Measurements from ENCODE around the gene RORC.

Gene RORC

DNA sequence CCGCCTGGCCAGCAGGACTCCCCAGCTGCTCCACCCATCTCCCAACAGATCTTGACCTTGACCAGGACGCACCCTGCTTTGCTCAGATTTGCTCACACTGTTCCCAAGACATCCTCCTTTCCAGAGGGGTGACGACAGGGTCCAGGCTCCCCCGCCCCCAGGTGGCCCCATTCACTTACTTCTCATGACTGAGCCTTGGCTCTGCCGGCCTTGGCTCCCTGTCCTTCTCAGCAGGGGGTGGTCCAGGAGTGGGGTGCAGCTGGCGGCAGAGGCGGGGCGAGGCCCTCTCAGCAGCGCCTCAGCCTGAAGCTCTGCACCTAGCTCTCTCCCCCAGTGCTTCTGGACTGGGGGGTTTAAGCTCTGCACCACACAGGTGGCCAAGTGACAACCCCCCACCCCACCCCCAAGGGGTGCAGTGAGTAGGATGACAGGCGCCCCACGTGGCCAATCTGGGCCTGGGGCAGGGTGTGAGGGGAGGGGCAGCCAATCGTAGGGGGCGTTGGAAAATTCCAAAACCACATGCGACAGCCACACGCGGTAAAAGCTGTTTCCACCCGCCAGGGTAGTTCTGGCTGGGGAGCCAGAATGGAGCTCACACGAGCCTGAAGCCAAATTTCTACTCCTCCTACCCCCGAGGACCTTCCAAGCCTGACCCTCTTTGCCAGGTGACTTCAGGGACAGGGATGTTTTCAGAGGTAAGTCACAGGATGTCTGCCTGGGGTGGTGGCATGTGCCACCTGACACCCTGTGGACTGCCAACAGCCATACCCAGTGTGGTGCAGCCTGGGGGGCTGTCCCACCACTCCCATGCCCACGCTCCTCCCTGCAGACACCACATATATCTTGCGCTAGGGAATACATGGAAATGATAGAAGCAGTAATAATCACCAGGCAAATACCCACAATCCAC lies 5.6 kb downstream of the RORC start:
- DNase-seq = no peak

DNA sequence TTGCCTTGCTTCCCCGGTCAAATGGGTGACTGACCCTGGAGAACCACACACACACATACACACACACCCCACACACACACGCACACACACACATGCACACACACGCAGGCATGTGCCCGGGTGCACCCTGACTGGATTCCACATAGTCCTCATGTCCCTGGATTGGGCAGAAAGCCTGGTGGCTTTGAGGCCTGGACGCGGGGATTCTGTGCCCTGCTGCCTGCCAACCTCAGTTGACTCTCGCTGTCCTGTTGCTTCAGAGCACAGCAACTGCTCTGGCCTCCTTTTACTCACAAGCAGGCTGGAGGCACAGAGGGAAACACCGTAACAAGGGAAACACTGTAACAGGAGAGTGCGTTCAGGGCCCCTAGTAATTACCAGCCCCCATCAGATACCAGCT lies 6.4 kb downstream of the RORC start:
- no peak for DNase-seq

DNA sequence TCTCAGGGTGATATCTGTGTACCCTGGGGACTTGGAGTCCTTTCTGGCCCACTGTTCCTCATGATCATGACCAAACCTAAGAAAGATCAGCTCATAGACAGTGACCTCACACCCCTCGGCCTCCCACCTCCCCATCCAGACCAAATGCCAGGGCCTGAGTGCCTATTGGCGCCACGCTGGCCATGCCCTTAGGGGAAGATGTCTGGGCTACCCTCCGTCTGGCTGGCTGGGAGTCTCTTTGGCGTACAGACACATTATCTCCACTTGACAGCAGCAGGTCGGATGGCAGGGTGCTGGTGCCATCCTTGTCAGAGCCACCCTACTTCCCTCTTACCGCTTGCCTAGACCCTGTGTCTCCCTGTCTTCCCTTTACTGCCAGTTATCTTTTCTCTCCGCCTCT lies 8.4 kb downstream of the RORC start:
- no peak for DNase-seq

DNA sequence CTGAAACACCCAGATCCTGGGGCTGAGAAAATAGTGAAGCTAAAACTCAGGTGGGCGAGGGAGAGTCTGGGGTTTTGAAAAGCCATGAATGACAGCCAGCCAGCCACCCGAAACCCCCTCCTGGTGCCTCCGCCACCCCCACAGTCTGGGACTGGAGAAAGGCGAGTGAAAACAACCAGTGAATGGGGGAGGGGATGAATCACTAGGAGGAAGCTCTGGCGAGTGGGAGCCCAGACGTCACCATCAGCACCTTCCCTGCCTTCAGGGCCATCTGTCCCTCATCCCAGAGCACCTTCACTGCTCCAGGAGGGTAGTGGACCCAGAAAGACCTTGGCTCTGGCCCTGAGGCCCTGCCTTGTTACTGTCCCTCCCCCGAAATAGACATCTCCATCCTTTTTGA lies 9.2 kb downstream of the RORC start:
- DNase-seq = no peak

DNA sequence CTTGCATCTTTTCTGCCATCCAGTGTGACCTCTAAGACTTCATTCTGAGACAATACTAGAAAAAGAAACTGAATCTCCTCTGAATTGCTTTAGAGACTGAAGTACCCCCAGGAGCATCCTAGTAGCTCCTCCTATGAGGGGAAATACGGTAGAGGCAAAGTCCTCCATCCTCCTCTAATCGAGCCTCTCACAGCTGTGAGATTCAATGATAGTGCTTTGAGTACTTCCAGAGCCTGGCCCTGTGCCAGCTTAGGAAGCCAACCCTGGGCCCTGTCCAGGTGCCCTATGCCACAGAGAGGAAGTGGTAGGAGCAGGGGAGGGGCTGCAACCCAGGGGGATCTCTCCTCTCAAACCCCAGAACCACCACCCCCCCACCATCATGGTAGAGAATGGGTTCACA lies 10.7 kb downstream of the RORC start:
- DNase-seq = no peak

DNA sequence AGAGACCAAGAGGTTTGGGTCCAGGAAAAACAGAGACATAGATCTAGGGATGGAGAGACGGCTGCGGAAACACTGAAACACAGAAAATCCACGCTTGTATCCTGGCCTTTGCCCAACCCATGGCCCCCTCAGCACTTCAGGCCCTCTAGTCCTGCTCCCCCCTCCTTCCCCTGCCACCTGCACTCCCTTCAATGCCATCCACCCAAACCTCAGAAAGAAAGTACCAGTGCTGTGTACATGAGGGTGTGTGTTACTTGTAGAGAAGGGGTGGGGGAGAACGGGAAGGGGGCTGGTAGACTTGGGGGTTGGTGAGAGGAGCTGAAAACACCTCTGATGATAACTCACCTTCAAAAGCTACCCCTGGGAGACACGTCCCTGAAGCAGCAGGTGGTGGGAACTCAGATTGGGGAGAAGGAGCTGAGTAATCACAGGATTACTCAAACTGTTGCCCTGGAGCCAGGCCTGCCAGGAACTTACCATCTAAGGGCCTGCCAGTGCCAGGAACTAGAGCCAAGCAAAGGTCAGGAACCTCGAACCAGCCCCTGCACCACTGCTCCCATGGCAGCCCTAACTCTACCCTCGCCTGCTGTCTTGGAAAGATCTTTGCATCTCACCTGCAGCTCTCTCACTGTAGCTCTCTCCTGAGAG lies 11.5 kb downstream of the RORC start:
- DNase-seq = no peak

DNA sequence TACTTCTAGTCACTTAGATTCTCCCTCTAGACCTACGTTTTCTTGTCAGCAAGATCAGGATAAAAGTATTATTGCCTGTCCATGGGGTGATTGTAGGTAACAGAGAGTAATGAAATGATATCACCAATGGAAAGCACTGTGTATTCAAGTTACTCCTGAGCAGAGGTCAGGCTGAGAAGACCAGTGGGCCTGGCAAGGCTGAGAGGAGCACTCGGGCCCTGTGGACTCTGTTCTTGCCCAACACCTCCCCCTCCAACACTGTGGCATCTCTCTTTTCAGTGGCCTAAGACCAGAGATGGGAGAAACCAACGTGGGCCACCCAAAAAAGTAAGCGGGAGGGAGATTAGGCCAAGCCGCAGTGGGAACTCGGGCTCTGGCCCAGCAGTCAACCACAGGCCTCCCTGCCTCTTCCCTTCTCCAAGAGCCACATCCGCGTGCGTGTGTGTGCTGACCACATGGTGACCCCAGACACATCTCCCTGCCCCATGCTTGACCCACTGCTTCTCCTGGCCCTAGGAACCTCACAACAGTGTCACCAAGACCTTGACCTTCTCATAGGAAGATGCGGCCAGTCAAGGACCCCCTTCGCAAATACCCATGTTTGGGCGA lies 12.3 kb downstream of the RORC start:
- DNase-seq = no peak

DNA sequence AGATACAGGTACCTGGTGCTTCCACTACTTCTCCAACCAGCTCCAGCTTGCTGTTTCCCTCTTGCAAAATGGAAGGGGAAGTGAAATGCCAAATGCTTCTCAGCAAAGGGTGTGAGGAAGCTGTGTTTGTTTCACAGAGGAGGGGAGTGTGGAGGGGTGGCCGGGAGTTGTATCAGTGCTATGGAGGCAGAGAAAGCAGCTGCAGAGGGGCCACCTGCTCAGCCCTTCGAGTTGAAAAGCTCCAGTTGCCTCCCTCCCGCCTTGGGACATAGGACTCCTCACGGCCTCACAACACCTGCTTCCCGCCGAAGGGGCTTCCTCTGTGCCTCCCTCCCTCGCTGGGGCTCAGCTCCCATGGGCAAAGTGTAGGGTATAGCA lies 14.3 kb downstream of the RORC start:
- DNase-seq = no peak

DNA sequence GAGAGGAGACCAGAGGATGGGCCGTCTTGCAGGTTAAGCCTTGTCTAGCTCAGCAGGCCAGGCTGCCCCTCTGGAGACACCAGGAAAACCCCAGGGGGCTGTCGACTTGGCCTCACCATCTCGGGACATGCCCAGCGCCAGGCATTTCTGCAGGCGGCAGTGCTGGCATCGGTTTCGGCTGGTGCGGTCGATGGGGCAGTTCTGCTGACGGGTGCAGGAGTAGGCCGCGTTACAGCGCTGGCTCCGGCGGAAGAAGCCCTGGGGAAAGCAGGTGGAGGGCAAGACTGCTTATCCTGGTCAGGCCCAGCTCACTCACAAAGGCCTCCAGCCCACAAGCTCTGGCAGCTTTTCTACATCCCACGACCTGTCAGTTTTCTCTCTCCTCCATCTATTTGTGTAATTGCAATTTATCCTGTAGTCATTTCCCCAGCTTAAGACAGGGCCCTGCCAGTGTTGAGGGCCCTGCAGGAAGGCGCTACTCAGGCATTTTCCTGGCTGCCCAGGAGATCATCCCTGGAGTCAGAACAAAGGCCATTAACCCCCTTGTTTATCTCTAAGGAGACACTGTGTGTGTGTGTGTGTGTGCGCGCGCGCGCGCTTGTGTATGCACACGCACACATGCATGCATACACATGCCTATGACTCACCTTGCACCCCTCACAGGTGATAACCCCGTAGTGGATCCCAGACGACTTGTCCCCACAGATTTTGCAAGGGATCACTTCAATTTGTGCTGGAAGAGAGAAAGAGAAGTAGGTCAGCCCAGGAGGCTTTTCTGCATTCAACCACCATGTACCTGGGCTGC lies 14.9 kb downstream of the RORC start:
- no peak for DNase-seq

DNA sequence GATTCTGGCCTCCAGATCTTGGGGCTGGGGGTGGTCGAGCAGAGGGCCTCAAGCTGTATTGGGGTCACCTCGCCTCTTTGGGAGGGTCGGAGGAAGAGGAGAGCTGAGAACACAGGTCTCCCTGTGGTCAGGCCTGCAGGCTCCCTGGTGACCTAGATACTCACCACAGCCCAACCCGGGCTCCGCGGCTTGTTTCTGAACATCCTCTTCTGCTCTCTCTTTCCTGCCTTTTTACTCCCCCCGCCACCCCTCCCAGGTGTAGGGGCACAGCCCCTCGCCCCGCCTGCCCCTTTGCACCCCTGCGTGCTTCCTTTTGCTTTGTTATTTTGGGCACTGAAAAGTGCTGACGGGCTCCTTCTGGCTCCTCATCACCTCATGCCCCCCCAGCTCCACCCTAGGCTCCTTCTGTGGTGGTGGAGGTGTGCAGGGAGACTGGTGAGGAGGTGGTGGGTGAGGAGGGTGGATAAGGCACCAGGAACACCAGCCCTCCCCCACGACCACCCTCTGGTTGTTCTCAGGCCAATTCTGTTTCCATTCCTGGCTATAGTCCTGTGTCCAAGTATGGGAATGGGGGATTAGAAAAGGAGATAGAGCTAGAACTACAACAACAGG lies 15.8 kb downstream of the RORC start:
- no peak for DNase-seq

DNA sequence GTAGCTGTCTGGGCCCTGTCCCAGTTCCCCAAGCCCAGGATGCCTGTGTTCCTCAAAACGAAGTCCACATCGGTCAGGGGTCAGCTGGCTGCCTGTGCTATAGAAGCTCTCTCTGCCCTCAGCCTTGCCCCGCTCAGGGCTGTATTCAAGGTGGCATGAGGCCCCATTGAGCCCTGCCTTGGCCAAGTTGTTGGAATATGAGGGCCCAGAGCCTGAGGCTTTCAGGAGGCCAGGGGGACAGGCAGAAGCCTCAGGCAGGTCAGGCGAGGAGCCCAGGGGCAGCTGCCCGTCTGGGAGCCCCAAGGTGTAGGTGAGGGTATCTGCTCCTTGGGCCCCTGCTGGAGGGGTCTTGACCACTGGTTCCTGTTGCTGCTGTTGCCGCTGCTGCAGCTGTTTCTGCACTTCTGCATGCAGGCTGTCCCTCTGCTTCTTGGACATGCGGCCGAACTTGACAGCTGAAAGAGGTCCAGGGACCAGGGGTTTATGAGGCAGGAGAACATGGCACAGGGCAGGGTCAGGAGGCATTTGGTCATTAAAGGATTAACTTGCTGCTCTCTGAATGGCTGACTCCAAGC lies 16.5 kb downstream of the RORC start:
- no peak for DNase-seq

DNA sequence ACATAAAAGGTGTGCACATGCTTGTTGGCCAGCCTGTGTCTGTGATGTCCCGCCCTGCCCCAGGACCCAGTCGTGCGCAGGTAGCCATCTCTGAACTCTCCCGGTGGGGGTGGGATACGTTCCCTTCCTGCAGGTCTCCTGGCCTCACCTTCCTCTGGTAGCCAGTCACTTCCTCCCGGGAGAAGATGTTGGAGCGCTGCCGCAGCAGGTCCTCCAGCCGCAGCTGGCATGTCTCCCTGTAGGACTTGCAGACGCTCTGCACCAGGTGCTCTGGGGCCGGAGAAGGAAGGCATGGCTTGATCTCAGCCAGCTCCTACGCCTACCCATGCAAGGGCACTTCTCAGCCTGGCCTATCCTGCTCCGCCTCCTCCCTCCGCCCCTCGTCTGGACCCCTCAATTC lies 17.2 kb downstream of the RORC start:
- DNase-seq = no peak

DNA sequence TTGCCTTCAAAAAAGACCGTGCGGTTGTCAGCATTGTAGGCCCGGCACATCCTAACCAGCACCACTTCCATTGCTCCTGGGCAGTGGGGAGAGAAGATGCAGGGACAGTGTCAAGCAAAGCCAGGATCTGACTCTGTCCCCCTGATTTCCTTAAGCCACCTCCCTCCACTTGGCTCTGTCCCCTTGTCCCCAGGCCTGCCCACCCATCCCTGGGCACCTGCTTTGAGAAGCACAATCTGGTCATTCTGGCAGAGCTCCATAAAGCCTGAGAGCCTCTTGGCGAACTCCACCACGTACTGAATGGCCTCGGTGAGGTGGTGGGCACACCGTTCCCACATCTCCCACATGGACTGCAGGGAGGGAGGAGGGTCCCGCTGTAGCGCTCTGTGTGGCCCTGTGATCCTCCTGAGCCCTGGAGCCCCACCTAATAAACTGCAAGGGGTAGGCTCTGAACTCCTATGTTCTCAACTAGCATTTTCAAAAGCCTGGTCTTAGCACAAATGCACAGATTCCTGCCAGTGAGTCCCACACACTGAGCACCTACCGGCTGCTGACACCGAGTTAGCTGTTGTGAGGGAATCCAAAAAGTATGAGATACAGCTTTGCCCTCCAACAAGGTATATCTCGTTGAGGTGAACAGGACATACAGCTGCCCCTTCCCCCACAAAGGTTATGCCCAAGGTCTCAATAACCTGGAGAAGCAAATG lies 18.2 kb downstream of the RORC start:
- no peak for DNase-seq

DNA sequence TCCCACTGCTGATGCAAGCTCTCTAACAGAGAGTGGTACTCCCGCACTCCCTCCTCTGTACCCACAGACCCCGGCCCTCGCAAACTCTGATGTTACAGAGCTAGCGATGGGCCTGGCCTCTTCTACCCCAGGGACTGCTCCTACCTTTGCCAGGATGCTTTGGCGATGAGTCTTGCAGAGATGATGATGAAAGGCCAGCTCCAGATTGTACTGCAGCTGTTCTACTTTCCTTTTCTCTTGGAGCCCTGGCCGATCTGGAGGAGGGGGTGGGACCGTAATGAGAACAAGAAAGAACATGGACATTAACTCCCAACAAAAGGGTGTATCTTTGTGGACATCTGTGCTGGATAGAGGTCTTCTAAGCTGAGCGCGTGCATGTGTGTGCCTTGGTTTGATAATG lies 20.4 kb downstream of the RORC start:
- DNase-seq = peak; percentile 11

DNA sequence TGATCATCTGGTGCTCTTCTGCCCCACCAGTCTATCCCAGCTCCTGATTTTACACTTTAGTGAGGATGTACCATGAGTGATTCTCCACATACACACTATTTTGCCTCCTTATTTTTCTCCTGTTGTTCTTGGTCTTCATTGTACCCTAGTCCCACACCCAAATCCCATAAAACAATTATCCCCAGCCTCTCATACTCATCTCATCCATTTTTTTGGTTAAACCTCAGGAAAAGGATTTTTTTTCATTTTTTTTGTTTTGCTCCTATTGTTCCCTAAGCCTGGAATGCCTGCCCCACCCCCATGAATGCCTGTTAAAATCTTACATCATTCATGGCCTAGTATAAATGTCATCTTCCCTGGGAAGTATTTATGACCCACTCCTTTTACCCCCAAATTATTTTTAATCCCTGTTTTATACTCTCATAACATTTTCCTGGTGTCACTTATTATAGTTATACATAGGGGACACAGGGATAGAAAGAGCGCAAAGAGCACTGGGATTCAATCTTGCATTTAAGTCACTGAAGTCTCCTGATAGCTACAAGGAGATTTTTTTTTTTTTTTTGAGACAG lies 21.5 kb downstream of the RORC start:
- no peak for DNase-seq

DNA sequence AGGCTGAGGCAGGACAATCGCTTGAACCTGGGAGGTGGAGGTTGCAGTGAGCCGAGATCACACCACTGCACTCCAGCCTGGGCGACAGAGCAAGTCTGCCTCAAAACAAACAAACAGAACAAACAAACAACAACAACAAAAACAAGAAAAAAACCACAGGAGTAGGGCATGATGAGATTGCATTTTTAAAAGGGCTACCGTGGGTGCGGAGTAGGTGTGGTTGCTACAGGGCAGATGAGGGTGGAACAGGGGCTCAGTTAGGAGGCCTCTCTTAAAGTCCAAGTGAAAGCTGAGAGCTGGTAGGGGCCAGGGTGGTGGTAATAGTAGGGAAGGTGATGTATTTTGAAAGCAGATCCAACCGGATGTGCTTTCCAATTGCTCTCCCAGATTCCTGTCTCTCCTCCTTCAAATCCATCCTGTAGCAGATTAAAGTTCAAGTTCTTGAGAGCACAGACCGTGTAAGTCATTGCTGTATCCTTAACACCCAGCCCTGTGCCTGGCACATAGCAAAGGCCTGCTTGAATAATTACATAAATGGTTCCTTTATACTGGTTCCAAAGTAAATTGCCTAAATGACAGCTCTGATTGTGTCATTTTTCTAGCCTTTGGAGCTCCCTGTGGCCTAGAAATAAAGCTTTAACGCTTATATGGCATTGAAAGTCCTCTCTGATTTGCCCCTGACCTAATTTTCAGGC lies 22.2 kb downstream of the RORC start:
- no peak for DNase-seq

DNA sequence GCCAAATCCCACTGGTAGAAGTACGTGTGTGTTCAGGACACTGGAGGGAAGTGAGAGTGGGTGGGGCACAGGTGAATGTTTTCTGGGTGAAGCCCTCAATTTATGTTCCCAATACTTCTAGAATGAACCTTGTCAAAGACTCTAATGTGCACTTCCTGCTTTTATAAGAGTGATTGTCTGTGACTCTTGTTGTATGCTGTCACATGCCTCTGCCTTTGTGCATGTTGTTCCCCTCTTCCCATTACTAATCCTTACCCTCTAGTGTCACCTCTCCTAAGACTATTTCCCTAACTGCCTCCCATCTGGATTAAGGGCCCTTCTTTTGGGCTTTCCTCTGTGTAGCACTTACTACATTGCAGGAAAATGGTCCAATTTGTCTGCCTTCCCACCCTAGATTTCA lies 23.8 kb downstream of the RORC start:
- no peak for DNase-seq

DNA sequence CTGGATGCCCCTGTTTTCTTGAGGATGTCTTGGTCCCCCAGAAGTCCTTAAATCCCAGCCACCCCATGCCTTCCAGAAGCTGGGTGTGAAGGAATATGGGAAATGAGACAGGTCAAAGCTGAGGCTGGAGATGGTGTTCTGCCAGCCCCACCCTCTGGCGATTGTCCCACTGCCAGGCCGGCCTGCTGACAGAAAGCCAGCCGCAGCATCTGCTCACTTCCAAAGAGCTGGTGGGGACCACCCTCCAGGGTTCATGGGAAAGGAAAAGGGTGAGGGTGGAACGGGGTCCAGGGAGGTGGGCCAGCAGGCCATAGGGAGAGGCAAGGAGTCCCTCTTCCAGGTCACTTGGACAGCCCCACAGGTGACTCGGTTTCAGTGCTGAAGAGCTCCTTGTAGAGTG lies 24.5 kb downstream of the RORC start:
- DNase-seq = no peak

DNA sequence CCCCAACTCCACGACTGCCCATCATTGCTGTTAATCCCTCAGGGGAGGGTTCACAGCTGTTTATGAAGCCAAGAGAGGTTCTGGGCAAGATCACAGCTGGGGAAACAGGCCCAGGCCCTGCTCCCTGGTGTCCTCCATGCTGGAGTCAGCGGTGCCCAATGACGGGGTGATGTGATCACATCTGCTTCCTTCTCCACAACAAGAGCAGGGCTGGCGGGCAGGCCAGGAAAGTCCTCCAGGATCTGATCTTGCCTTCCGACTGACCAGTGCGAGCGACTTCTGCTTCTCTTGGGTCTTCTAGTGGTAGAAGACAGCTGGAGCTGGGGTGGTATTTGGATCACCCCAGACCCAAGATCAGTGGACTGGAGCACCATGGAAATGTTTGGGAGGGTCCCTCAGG lies 25.4 kb downstream of the RORC start:
- DNase-seq = no peak

DNA sequence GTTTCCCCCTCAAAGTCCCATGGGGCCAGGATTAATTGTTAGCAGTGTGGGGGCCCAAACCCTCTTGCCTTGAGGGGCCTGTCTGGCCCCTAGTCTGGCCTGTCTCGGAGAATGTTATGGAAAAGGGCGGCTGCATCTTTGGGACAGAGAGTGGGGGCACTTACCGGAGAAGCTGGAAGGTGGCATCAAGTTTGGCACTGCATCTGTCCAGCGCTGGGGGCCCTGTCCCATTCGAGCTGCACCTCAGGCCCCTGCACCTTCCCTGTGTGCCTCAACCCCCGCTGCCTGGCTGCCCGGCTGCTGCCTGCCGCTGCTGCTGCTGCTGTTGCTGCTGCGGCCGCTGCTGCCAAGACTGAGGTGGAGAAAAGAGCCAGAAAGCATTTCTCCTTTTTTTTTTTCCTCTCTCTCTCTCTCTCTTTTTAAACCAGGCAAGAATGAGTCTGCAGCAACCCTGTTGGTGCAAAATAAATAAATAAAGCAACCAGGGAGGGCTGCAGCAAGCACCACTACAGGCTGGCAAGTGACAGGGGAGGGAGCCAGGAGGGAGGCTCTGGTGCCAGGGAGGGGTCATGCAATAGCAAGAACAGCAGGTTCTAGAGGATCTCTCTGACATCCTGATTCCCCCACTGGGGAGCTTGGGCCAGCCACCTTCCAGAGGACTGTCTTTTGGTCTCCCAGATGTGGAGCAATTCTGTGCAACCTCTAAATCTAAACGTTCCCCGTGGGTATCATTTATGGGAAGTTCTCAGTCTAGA lies 26.4 kb downstream of the RORC start, which contains the start of gene LINGO4:
TSS of gene LINGO4 (minus strand) at position 354 of the 755 bp plus-strand sequence. CDS start 2,715 bp downstream, outside the sequence.
- DNase-seq = no peak
